ENCODE measurements around the gene NAB2.

Gene NAB2

DNA sequence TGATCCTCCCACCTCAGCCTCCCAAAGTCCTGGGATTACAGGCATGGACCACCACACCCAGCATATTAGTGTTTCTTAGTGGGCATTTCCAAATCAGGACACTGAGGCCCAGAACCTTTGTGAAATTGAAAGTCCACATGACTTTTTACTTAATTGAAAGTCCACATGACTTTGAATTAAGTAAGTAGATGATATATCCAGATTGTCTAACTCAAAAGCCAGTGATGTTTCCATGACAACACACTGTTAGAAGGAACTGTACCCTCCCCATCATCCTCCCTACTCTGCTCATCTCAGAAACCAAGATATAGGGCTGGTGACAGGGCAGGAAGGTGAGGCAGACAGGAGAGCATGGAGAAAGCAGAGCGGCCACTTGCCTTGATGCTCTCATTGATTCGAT lies 46.2 kb upstream of the NAB2 start:
- Histone ChIP-seq H3K79me2 (ENCODE audit: insufficient read depth, low read length) (no peaks in the 10 kb centered on the region), H3K27ac (ENCODE audit: low read depth, low read length) (no peak overlapping the region), H3K9me3 (ENCODE audit: insufficient read depth, low read length) (no peaks in the 10 kb centered on the region), H2AFZ (ENCODE audit: low read depth, low read length, severe bottlenecking) (no peak overlapping the region), H3K4me2 (ENCODE audit: low read depth, low read length, poor library complexity, severe bottlenecking) (no peak overlapping the region), H3K9ac (ENCODE audit: low read length) (no peak overlapping the region), H3K9me2 (replicated peaks; ENCODE audit: insufficient read depth, low read length) (no peaks in the 10 kb centered on the region), H4K20me1 (ENCODE audit: low read depth, low read length) (no peaks in the 10 kb centered on the region), H3K4me3 (ENCODE audit: insufficient read depth, low read length, poor library complexity, severe bottlenecking) (no peak overlapping the region), H3K36me3 (ENCODE audit: low read length) (no peaks in the 10 kb centered on the region), H3K27me3 (ENCODE audit: low read length) (no peaks in the 10 kb centered on the region), H3F3A (ENCODE audit: insufficient read depth) (no peaks in the 10 kb centered on the region)
- TF ChIP-seq CTCF (IDR thresholded peaks at IDR 0.05; ENCODE audit: insufficient read depth, low read length, poor library complexity, severe bottlenecking) (no peak), EZH2phosphoT487 (conservative IDR thresholded peaks at IDR 0.05; ENCODE audit: low read length) (no peak)

GRCh38 chr12:57044468-57044867 lies 44.4 kb upstream of the NAB2 start:
- no peaks in the 10 kb centered on the region for H3K79me2 ChIP-seq (ENCODE audit: insufficient read depth, low read length)
- no peak overlapping the region for H2AFZ ChIP-seq (ENCODE audit: low read depth, low read length, severe bottlenecking)
- H3K27me3 ChIP-seq (ENCODE audit: low read length) = no peaks in the 10 kb centered on the region
- H3K9ac ChIP-seq (ENCODE audit: low read length) = no peak overlapping the region
- no peaks in the 10 kb centered on the region for H3K9me2 ChIP-seq (replicated peaks; ENCODE audit: insufficient read depth, low read length)
- H3K27ac ChIP-seq (ENCODE audit: low read depth, low read length) = no peak overlapping the region
- H3K4me2 ChIP-seq (ENCODE audit: low read depth, low read length, poor library complexity, severe bottlenecking) = no peak overlapping the region
- H3K4me3 ChIP-seq (ENCODE audit: insufficient read depth, low read length, poor library complexity, severe bottlenecking) = no peak overlapping the region
- no peaks in the 10 kb centered on the region for H4K20me1 ChIP-seq (ENCODE audit: low read depth, low read length)
- TF ChIP-seq CTCF (IDR thresholded peaks at IDR 0.05; ENCODE audit: insufficient read depth, low read length, poor library complexity, severe bottlenecking) (no peak), EZH2phosphoT487 (conservative IDR thresholded peaks at IDR 0.05; ENCODE audit: low read length) (no peak)
- no peaks in the 10 kb centered on the region for H3K36me3 ChIP-seq (ENCODE audit: low read length)
- no peaks in the 10 kb centered on the region for H3F3A ChIP-seq (ENCODE audit: insufficient read depth)
- no peaks in the 10 kb centered on the region for H3K9me3 ChIP-seq (ENCODE audit: insufficient read depth, low read length)

DNA sequence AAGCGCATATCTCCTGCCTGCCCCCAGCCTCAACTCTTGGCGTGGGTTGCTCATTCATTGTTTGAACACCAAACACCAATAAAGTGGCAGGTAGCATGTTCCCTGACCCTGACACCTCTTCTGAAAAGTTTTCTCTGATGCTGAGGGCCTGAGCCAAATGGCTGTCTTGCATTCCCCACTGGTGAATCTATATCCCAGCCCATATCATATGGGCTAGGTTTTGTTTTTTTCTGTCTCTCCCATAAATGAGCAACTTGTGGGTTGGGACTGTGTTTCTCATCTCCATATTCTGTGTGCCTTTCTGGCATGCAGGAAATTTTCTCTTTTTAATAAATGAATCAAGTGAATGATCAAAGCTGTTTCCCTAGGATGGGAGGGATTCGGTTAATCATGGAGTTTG lies 44.0 kb upstream of the NAB2 start:
- TF ChIP-seq EZH2phosphoT487 (conservative IDR thresholded peaks at IDR 0.05; ENCODE audit: low read length) = no peak
- TF ChIP-seq CTCF (IDR thresholded peaks at IDR 0.05; ENCODE audit: insufficient read depth, low read length, poor library complexity, severe bottlenecking) = no peak
- Histone ChIP-seq H3K36me3 (ENCODE audit: low read length) (no peaks in the 10 kb centered on the region), H3K4me3 (ENCODE audit: insufficient read depth, low read length, poor library complexity, severe bottlenecking) (no peak overlapping the region), H3K4me2 (ENCODE audit: low read depth, low read length, poor library complexity, severe bottlenecking) (no peak overlapping the region), H3F3A (ENCODE audit: insufficient read depth) (no peaks in the 10 kb centered on the region), H3K9ac (ENCODE audit: low read length) (no peak overlapping the region), H3K9me3 (ENCODE audit: insufficient read depth, low read length) (no peaks in the 10 kb centered on the region), H3K79me2 (ENCODE audit: insufficient read depth, low read length) (no peaks in the 10 kb centered on the region), H3K27me3 (ENCODE audit: low read length) (no peaks in the 10 kb centered on the region), H3K9me2 (replicated peaks; ENCODE audit: insufficient read depth, low read length) (no peaks in the 10 kb centered on the region), H2AFZ (ENCODE audit: low read depth, low read length, severe bottlenecking) (no peak overlapping the region), H4K20me1 (ENCODE audit: low read depth, low read length) (no peaks in the 10 kb centered on the region), H3K27ac (ENCODE audit: low read depth, low read length) (no peak overlapping the region)

All from SU-DHL-6 (cell line).